ENCODE measurements around the gene NAA80. TPM values are rescaled to one million over a fixed set of nuclear protein-coding genes. Genes with fewer than 3 reads are reported as not detected.

NAA80 gene
- total and polyA plus RNA-seq, 10 of the 15 experiments (the other 5 are each of a cell fraction or from before 2014, with no cell fraction given), result 0.48 to 12.7 (median 6.7) TPM

- TF ChIP-seq, protein P1, sequence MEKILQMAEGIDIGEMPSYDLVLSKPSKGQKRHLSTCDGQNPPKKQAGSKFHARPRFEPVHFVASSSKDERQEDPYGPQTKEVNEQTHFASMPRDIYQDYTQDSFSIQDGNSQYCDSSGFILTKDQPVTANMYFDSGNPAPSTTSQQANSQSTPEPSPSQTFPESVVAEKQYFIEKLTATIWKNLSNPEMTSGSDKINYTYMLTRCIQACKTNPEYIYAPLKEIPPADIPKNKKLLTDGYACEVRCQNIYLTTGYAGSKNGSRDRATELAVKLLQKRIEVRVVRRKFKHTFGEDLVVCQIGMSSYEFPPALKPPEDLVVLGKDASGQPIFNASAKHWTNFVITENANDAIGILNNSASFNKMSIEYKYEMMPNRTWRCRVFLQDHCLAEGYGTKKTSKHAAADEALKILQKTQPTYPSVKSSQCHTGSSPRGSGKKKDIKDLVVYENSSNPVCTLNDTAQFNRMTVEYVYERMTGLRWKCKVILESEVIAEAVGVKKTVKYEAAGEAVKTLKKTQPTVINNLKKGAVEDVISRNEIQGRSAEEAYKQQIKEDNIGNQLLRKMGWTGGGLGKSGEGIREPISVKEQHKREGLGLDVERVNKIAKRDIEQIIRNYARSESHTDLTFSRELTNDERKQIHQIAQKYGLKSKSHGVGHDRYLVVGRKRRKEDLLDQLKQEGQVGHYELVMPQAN (conservative IDR thresholded peaks at IDR 0.05), result no peak
Measured at GRCh38 chr3:50256978-50257890, 42.0 kb downstream of the NAA80 start (continued).

GRCh38 chr3:50255251-50255615 is 44.0 kb downstream of the NAA80 start:
- 94% methylated on average over 9 of the region's 9 CpGs for WGBS (ENCODE audit: insufficient coverage, insufficient replicate concordance, low lambda C conversion rate, missing lambda C conversion rate)
- H3K4me3 ChIP-seq, result no peak overlapping the region
- CTCF ChIA-PET, result interaction anchor here (1.6 kb wide), 1 partner anchor 29 kb away, joined by 4 read pairs; no protein-coding TSS in a partner anchor
- RAD21 ChIA-PET (ENCODE audit: unreplicated experiment), result interaction anchor here (1.0 kb wide), 1 partner anchor 9 kb away, joined by 4 read pairs; no protein-coding TSS in a partner anchor
- FAIRE-seq (no peak), DNase-seq (ENCODE audit: low read depth, low spot score) (no peak), ATAC-seq (no peak)
- in situ Hi-C loops (cut with MboI), result no loop called here
- no peaks in the 10 kb centered on the region for H3K27me3 ChIP-seq (replicated peaks in 1 of 2; ENCODE audit: control insufficient read depth in 2 of 2, insufficient read depth in 2 of 2, low read length in 1 of 2)
- peaks cover 5% of the 10 kb centered on the region; the same call in 1 of the 2 replicates for H3K4me1 ChIP-seq (ENCODE audit: control insufficient read depth, insufficient read depth, low read length)
- H3K4me2 ChIP-seq (ENCODE audit: control insufficient read depth, insufficient read depth), result no peak overlapping the region
- peaks cover 13% of the 10 kb centered on the region; the same call in 1 of the 3 replicates for H3K9me3 ChIP-seq (replicated peaks; ENCODE audit: control insufficient read depth, insufficient read depth, low read length)
- H3K27ac ChIP-seq (ENCODE audit: control insufficient read depth, insufficient read depth), result no peak overlapping the region
- POLR2A ChIA-PET, result no interaction called here
- BruUV-seq (replicated peaks), result no TSS peak
- SMC1A ChIA-PET (ENCODE audit: uncharacterized antibody, unreplicated experiment), result no interaction called here
- H3K79me2 ChIP-seq (ENCODE audit: control insufficient read depth, insufficient read depth, low read length), result peaks cover 9% of the 10 kb centered on the region
- H4K20me1 ChIP-seq (ENCODE audit: control insufficient read depth, insufficient read depth), result peaks cover 5% of the 10 kb centered on the region
- no peak overlapping the region for H2AFZ ChIP-seq (ENCODE audit: control insufficient read depth, low read depth, low read length)
- H3K36me3 ChIP-seq (ENCODE audit: control insufficient read depth in 2 of 2, insufficient read depth in 2 of 2, low read length in 1 of 2), result peaks cover 37 to 54% of the 10 kb centered on the region in 2 experiments
- H3K9ac ChIP-seq (ENCODE audit: control insufficient read depth, insufficient read depth, low read length), result no peak overlapping the region
- intact Hi-C loops (cut with micrococcal nuclease; ENCODE audit: unreplicated experiment), result no loop called here
- TF ChIP-seq SREBF1 (IDR thresholded peaks at IDR 0.05; ENCODE audit: low read length) (no peak), CHD1 (IDR thresholded peaks at IDR 0.05; ENCODE audit: low read depth, low read length) (no peak), EP300 (IDR thresholded peaks at IDR 0.05; ENCODE audit: borderline replicate concordance in 1 of 2, control insufficient read depth in 1 of 2, low read depth in 2 of 2, low read length in 2 of 2) (no peak), MYC (IDR thresholded peaks at IDR 0.05; ENCODE audit: insufficient read depth, insufficient read length, insufficient replicate concordance, low read length, severe bottlenecking) (no peak)

Data from GM12878 (cell line).